Panc1 (cell line): Measurements from ENCODE around the gene DKK3.

Source experiments
- CTCF ChIP-seq: fragments of 450-650 bp; IDR thresholded peaks from 2 replicates; pipeline ENCODE4 v1.5.1; 2017; ENCODE audit warnings: mild to moderate bottlenecking
- POLR2AphosphoS5 ChIP-seq: IDR thresholded peaks from 2 replicates; pipeline ENCODE4 v1.6.1; 2012; ENCODE audit warnings: mild to moderate bottlenecking, low read depth, low read length, moderate library complexity
- REST ChIP-seq, 2 experiments: IDR thresholded peaks; 2 replicates each; pipeline ENCODE4 v1.6.1; 2011 to 2012; ENCODE audit warnings: low read depth in 2 of 2, control low read depth in 1 of 2, low read length in 1 of 2, mild to moderate bottlenecking in 1 of 2, moderate library complexity in 1 of 2; ENCODE audit not compliant: insufficient read depth in 1 of 2
- SIN3A ChIP-seq: IDR thresholded peaks from 2 replicates; pipeline ENCODE4 v1.6.1; 2012; ENCODE audit warnings: low read depth, mild to moderate bottlenecking, low read length, moderate library complexity, borderline replicate concordance; ENCODE audit not compliant: insufficient read depth
- TCF7L2 ChIP-seq: IDR thresholded peaks from 2 replicates; pipeline ENCODE4 v1.6.1; 2011; ENCODE audit warnings: mild to moderate bottlenecking, low read depth, low read length, inconsistent platforms

- TF ChIP-seq CTCF, result no peak
- TF ChIP-seq POLR2AphosphoS5, result no peak
- no peak for TF ChIP-seq REST (IDR thresholded peaks at IDR 0.05; ENCODE audit: insufficient read depth in 1 of 2, low read depth in 2 of 2, low read length in 1 of 2)
- no peak for TF ChIP-seq SIN3A
- no peak for TF ChIP-seq TCF7L2
Observed at GRCh38 chr11:12020546-12020945, 12.1 kb upstream of the DKK3 start.
